ENCODE measurements around the gene ARMC8.
"Not testable (repeated sequence)": the region's sequence is repeated elsewhere in the genome, so short reads cannot be mapped to it uniquely, and the experiment has no call there.

ARMC8 gene, protein sequence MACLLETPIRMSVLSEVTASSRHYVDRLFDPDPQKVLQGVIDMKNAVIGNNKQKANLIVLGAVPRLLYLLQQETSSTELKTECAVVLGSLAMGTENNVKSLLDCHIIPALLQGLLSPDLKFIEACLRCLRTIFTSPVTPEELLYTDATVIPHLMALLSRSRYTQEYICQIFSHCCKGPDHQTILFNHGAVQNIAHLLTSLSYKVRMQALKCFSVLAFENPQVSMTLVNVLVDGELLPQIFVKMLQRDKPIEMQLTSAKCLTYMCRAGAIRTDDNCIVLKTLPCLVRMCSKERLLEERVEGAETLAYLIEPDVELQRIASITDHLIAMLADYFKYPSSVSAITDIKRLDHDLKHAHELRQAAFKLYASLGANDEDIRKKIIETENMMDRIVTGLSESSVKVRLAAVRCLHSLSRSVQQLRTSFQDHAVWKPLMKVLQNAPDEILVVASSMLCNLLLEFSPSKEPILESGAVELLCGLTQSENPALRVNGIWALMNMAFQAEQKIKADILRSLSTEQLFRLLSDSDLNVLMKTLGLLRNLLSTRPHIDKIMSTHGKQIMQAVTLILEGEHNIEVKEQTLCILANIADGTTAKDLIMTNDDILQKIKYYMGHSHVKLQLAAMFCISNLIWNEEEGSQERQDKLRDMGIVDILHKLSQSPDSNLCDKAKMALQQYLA

DNA sequence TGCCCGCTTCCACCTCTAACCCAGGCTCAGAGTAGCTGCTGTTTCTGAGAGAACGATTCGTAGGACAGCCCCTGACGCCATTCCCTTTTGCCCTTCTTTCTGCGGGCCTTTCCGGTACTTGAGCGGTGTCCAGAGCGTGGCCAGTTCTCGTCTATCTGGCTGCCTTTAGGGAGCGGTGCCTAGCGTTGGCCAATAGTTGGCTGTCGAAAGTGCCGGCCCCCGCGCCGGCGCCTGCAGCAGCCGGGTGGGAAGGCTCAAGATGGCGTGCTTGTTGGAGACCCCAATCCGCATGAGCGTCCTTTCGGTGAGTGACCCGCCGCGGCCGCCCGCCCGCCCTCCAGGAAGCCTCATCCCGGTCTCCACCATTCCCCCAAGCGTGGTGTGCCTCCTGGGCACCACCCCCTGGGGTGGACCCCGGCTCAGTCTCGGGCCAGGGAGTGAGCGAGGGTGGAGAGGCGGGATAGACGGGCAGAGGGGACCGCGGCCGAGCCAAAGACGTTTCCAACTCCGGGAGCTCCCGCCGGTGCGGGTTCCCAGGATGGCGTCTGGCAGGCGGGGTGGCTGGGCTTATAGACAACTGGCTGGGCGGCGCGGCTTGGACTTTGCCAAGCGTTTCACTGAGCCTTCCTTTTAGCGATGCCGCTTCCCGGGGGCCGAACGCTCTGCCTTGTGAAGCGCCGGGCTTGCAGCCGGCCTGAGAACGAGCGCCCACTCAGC lies at the start of gene ARMC8:
TSS of gene ARMC8 (plus strand) at position 6 of the 717 bp plus-strand sequence. CDS start at position 260, 254 bp downstream.
- DNase-seq (ENCODE audit: low spot score): peak; percentile 21

DNA sequence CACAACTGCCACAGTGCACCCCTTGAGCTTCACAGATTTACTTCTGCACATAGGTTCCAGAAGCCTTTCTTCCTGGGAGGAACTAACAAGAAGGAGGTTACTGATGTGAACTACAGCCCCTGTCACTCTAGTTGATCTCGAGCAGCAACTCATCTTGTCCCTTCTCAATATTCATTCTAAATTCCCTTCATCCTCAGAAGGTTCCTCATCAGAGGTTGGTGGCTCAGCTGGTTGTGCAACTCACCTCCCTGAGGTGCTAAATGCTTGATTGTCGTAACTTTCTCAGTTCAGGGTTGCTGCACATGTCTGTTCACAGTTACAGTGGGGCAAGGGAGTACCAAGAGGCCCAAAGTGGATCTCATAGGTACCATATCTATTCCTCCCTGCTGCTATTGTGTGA lies 49.2 kb upstream of the ARMC8 start:
- DNase-seq (ENCODE audit: low spot score): no peak

DNA sequence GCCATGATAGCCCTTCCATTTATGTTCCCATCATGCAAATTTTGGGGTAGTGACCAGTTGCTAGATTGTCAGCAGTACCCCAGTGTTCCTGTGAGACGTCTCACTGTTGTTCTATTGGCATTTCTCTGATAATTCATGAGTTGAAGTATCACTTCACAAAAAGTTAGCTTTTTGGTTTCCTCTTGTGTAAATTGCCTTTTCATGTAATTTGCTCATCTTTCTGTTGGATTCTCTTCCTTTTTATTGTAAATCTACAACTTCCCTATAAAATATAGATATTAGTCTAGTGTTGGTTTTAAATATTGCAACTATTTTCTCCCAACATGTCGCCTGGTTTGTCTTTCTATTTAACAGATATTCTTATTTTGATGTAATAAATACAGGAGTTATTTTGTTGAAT lies 47.4 kb upstream of the ARMC8 start:
- no peak for DNase-seq (ENCODE audit: low spot score)

DNA sequence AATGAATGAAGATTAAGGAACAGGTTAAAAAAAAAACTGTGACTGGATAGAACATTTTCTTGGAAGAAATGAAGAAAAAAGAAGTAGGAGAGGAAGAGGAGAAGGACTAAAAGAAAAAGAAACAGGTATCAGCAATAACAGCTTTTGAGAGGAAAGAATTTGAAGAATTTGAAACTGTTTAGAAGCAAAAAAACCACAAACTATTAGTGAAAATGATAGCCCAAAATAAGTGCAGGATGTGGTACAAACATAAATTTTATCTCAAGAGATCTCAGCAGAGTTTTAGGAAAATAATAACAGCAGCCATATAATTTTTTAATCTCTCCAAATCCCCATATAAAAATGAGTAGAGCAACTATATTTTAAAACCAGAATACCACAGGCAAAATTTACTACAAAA lies 46.2 kb upstream of the ARMC8 start:
- no peak for DNase-seq (ENCODE audit: low spot score)

DNA sequence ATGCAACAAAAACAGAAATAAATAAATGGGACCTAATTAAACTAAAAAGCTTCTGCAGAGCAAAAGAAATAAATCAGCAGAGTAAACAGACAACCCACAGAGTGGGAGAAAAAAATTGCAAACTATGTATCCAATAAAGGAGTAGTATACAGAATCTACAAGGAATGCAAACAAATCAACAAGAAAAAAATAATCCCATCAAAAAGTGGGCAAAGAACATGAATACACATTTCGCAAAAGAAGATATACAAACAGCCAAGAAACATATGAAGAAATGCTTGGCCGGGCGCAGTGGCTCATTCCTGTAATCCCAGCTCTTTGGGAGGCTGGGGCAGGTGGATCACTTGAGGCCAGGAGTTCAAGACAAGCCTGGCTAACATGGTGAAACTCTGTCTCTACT lies 44.9 kb upstream of the ARMC8 start:
- DNase-seq (ENCODE audit: low spot score): not testable (repeated sequence)

DNA sequence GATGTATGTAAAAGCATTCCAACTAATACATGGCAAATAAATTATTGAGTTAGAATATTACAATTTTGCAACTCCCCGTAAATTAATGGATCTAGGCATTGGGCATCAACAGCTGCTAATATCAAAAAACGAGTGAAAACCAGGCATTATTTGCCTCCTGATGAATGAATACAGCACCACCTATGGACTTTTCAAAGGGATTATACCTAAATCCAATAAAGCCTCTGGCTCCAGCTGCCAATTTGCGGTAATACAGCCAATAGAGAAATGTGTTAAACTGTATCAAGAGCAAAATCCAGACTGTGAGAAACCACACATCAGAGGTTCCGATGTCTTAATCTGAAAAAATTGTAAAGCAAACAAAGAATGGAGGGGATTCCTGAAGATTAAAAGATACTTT lies 38.6 kb upstream of the ARMC8 start:
- no peak for DNase-seq (ENCODE audit: low spot score)

DNA sequence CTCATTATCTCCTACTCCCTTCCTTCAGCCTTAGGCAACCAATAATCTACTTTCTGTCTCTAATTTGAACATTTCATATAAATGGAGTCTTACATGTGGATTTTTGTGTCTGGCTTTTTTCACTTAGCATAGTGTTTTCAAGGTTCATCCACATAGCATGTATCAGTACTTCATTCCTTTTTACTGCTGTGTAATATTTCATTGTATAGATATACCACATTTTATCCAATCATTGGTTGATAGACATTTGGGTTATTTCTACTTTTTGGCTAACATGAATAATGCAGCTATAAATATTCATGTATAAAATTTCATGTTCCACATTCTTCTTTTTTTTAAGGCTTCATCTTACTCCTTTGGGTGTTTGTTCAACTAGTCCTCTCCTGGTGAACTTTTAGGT lies 32.6 kb upstream of the ARMC8 start:
- no peak for DNase-seq (ENCODE audit: low spot score)

DNA sequence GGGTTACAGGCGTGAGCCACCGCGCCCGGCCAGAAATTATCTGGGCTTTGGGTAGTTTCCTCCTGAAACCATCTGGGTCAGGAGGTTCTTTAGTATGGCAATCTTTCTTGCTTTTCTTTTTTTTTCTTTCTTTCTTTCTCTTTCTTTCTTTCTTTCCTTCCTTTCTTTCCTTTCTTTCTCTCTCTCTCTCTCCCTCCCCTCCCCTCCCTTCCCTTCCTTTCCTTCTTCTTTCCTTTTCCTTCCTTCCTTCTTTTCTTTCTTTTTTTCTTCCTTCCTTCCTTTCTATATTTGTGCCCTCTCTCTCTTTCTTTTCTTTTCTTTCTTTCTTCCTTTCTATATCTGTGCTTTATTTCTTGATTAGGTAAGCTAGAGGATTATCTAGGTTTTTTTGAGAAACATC lies 29.4 kb upstream of the ARMC8 start:
- DNase-seq (ENCODE audit: low spot score): no peak

DNA sequence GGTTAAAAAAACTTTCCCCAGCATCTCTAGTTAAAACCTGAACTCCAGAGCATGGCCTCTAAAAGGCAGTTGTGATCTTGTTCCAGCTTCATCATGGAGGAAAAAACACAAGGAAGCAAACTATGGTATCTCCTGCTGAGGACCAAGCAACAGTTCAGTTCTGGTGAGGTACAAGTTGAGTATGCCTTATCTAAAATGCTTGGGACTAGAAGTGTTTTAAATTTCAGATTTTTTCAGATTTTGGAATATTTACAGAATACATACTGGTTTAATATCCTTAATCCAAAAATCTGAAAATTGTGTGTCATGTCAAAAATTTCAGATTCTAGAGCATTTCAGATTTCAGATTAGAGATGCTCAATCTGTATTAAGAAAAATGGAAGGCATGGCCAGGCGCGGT lies 22.0 kb upstream of the ARMC8 start:
- DNase-seq (ENCODE audit: low spot score): no peak

DNA sequence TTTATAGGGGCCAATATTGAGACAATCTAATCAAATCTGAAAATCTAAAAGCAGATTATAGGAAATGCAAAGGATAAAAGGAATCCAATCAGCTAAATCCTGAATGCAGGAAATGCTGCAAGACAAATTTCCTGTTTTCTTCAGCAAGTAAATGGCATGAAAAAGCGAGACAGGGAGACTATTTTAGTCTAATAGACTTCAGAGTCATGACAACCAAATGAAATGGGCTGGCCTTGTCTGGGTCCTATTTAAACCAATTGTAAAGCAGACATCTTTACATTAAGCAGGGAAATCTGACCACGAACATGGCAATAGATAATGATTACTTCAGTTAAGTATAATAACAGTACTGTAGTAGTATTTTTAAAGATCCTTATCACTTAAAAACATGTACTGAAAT lies 14.5 kb upstream of the ARMC8 start:
- DNase-seq (ENCODE audit: low spot score): no peak

DNA sequence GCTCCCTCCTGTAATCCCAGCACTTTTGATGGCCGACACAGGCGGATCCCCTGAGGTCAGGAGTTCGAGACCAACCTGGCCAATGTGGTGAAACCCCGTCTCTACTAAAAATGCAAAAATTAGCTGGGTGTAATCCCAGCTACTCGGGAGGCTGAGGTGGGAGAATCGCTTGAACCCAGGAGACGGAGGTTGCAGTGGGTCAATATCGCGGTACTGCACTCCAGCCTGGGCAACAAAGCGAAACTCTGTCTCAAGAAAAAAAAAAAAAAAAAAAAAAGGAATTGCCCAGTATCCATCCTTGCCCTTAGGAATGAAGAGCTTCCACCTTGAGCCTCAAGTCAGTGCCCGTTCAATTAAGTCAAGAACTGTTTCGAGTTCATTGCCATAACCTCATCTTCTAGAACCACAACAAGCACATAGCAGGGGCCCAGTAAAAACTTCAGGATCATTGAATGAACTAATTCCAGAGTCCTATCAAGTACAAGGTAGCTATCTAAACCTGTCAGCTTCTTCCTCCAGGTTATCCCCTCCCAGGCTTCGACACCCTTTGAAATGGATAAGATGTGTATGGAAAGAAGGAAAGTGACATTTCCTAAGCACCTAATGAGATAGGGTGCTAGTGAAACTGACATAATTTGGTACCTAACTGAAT lies 13.2 kb upstream of the ARMC8 start:
- no peak for DNase-seq (ENCODE audit: low spot score)

DNA sequence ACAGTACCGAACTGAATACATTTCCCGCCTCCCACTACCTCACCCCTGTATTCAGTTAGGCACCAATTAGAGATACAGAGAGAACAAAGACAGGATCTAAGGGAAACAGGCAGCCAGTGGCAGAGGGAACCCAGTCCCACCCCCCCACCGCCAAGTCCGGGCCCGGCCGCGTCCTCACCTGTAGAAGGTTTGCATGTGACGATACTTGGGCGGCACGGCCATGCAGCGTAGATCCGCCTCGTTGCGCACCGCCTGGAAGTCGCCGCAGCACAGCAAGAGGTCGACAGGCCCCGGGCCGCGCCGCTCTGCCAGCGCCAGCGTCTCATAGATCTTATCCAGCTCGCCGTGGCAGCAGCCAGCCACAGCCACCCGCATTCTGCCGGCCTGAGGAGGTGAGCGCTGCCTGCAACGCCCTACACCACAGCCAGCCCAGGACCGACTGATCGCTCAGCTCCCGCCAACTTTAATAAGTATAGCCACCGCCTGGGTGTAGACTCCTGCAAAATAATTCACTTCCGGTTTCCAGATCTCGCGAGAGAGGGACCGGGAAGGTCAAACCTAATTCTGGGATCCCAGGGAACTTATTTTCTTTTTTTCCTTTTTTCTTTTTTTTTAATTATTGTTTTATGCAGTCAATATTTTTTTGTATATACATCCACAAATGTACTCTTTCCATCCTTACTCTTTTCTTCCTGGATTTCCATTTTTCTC lies 12.5 kb upstream of the ARMC8 start, which contains the start of gene DBR1:
TSS of gene DBR1 (minus strand) at position 501 of the 711 bp plus-strand sequence. CDS start at position 375, 126 bp downstream.
- peak; percentile 88 for DNase-seq (ENCODE audit: low spot score)

DNA sequence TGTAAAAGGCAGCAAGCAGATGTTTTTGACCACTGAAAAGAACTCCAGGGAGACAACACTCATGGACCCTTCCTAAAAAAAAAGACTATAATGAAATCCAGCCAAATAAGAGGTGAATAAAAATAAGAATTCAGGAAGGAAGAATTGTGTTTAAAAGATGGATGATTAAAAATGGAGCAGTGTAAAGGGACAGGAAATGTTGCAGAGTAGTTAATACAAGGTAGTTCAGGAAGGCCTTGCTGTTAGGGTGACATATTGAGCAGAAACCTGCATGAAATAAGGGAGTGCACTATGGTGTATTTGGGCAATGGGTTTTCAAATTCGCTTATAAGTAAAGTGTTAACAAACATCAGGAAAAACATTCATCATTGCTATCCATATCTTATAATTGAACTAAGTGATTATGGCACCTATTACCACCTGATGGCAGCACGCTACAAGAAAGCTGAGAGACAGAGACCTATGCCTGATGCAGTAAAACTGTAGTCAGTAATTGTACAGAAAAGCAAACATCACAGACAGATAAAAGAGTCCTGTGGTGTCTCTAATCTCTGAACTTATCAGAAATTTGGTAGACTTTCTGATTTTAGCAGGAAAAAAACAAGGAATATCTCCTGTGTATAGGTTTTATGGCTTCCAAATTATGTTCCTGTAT lies 6.6 kb upstream of the ARMC8 start:
- DNase-seq (ENCODE audit: low spot score): peak; percentile 55

DNA sequence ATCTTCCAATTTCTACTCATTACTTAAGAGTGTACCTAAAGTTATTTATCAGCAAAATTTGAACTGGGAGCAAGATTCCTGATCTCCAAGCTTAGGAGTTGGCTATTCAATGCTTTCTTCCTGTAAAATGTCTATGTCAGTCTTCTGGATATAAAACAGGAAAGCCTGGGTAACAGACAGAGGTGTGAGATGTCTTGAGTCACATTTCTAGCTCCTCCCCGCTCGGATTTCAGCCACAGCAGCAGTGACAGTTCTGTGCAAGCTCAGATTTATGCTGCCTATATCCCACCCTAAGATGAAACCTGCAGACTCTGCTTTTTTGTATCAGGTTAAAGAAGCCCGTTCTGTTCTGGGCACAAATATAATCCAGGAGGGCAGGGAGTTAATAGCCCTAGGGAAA lies 2.1 kb upstream of the ARMC8 start:
- no peak for DNase-seq (ENCODE audit: low spot score)

DNA sequence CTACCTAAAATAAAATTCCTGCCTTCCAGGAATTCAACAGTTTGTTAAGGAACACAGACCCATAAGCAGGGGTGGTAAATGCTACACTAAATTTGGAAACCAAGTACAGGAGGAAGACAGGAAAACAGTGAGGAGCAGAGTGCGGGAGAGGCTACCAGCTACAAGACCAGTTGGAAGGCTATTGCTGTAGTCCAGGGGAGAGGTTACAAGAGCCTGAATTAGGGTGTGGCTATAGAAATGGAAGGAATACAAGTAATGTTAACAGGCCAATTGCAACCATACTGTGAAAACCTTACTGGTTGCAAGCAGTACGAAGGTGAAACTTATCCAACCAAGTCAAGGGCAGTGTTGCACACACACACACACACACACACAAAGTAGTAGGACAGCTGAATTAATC lies 880 bp upstream of the ARMC8 start:
- no peak for DNase-seq (ENCODE audit: low spot score)

DNA sequence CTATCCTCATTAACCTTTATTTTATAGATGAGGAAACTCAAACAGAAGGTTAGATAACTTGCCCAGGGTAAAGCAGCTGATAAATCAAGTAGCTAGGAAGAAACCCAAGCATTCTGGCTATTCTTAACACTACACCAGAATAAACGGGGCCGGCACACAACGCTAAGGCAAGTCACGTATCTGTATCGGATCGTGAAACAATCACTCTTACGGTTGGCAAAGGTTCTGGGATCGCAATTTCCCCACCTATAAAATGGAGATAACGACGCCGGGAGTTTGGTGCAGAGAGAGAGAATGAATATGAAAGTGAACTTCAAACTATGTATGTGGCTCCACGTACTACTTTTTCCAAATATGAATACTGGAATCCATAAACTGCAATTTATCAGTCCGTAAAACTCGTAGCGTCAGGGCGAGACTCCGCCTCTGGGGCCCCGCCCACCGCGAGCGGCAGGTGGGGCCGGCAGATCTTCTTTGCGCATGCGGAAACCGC lies 252 bp upstream of the ARMC8 start:
- DNase-seq (ENCODE audit: low spot score): peak; percentile 93

DNA sequence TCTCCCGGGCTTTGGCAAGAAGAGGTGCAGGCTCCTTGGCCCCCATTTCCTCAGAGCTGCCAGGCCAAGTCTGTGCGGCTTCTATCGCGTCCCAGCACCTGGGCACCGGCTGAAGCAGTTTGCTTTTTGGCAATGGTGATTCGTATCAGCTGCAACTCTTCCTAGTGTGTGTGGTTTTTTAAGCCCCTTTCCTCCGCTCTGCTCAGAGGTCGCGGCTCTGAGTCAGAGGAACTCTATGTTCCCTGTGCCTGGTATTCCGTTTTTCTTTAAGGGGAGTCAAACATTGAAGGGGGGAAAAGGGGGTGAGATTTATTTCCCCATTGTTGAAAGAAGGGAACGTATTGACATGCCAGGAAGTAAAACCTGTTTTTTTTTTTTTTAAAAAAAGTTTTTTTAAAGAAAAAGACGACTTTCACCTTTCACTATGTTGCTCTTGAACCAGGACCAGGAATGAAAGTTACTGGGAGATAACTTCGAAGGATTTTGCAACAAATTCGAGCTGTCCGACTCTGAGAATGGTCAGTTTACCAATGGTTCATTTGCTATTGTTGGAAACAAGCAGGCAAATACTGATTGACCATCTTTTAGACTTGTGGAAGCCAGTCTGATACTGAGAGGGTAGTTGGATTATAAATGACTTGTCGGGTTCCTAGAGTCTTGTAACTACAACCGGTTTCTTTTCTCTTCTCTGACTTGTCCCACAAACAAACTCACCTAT lies 1.1 kb downstream of the ARMC8 start:
- peak; percentile 21 for DNase-seq (ENCODE audit: low spot score)

DNA sequence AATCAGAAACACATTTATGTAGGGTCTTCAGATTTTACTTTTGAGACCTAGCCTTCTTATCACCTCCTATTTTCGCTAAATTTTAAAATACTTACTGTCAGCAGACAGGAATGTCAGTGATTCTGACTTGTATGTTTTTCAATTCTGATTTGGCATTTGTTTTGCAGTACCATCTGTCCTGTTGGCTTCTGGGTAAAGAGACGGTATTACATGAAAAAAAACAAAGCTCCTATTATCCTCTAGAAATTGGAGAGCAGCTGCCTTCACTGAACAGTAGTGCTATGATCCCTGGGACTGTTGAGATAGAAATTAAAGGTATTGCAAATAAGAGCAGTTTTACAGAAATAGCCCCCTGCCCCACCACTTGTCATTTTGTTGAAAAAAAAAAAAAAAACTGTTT lies 8.4 kb downstream of the ARMC8 start:
- DNase-seq (ENCODE audit: low spot score): no peak

DNA sequence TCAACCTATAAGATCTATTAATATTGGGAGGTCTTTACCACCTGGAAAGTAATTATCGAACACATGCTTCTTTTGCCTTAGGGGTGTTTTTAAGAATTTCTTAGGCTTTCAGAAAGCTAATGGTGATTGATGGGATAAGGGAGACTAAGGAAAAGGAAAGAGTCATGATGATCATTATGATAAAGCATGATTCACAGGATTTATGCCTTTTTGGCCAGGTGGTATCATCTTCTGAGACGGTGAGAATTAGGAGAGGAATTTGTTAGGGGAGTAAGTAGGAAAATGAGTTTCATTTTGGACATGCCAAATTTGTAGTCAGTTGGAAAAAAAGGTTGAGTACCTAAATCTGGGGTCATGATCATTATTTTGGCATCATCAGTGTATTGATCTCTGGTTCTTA lies 8.9 kb downstream of the ARMC8 start:
- DNase-seq (ENCODE audit: low spot score): no peak

DNA sequence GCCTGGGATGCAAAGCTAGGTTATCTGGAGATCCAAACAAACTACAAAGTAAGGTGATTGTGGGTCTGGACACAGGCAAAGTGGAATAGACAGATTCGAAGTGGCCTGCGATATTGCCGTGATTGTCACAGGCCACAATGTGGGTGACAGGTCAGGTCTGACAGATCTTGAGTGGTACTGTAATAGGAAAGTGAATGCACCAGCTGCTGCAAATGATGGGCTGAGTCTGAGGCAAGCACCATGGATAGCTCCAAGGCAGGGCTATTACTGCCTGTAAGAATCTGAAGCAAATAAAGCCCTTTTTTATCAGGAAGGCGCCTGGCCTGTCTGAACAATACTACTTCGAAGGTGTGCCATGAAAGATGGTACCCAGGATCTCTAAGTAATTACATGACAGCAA lies 10.0 kb downstream of the ARMC8 start:
- DNase-seq (ENCODE audit: low spot score): no peak
